GM12864 (cell line): Measurements from ENCODE around the gene BCL2L12.

Source experiments
- DNase-seq: peaks from one replicate; pipeline ENCODE4 v3.0.0-alpha.2; 2011; ENCODE audit warnings: low read depth
- H3K4me3 ChIP-seq: 2 replicates; pipeline ENCODE4 v1.5.1; 2011; ENCODE audit warnings: mild to moderate bottlenecking, low read depth, low read length, control low read depth
- CTCF ChIP-seq: IDR thresholded peaks from 2 replicates; pipeline ENCODE4 v1.5.1; 2011; ENCODE audit warnings: low read depth, mild to moderate bottlenecking, moderate library complexity, low read length, control low read depth, inconsistent platforms; ENCODE audit errors: missing control alignments

BCL2L12 gene

GRCh38 chr19:49643466-49643865 is 22.3 kb upstream of the BCL2L12 start:
- no peak overlapping the region; the same call in 1 of the 2 replicates for H3K4me3 ChIP-seq
- no peak for TF ChIP-seq CTCF

GRCh38 chr19:49645592-49645991 is 20.1 kb upstream of the BCL2L12 start:
- TF ChIP-seq CTCF, result no peak
- no peak overlapping the region for H3K4me3 ChIP-seq
- no peak for DNase-seq

More at GRCh38 chr19:49643466-49643865, 22.3 kb upstream of the BCL2L12 start:
- no peak for DNase-seq

- H3K4me3 ChIP-seq, result no peak overlapping the region
- TF ChIP-seq CTCF, result no peak
- no peak for DNase-seq
Measured at GRCh38 chr19:49645995-49646394, 19.7 kb upstream of the BCL2L12 start.

GRCh38 chr19:49646586-49646985 is 19.1 kb upstream of the BCL2L12 start:
- no peak for DNase-seq
- TF ChIP-seq CTCF, result no peak
- no peak overlapping the region for H3K4me3 ChIP-seq

- H3K4me3 ChIP-seq, result no peak overlapping the region
- TF ChIP-seq CTCF, result no peak
- DNase-seq, result no peak
Measured at GRCh38 chr19:49651029-49651819, 14.5 kb upstream of the BCL2L12 start.

- no peak for TF ChIP-seq CTCF
- no peak for DNase-seq
- no peak overlapping the region for H3K4me3 ChIP-seq
Measured at GRCh38 chr19:49651820-49652550, 13.7 kb upstream of the BCL2L12 start.
